GM19397 (cell line): Measurements from ENCODE around the gene LYPLAL1.

Experiments used
- ATAC-seq: cut with Tn5 transposase; IDR thresholded peaks from one replicate; pipeline ENCODE4 v1.9.1; 2021; ENCODE audit warnings: mild to moderate bottlenecking, moderate library complexity; ENCODE audit not compliant: unreplicated experiment

LYPLAL1 gene

GRCh38 chr1:219173758-219174459 lies at the start of gene LYPLAL1:
TSS of gene LYPLAL1 (plus strand) at chr1:219173878. CDS start at chr1:219173891, 13 bp downstream.
- peak; percentile 72 for ATAC-seq

- no peak for ATAC-seq
Measured at GRCh38 chr1:219124163-219124562, 49.5 kb upstream of the LYPLAL1 start.

- ATAC-seq: no peak
Measured at GRCh38 chr1:219125342-219125741, 48.3 kb upstream of the LYPLAL1 start.

GRCh38 chr1:219126377-219126776 lies 47.3 kb upstream of the LYPLAL1 start:
- no peak for ATAC-seq

GRCh38 chr1:219128957-219129356 lies 44.7 kb upstream of the LYPLAL1 start:
- ATAC-seq: no peak

GRCh38 chr1:219130366-219130935 lies 43.2 kb upstream of the LYPLAL1 start:
- ATAC-seq: no peak

- ATAC-seq: no peak
Measured at GRCh38 chr1:219132939-219133338, 40.7 kb upstream of the LYPLAL1 start.

GRCh38 chr1:219138747-219139146 lies 34.9 kb upstream of the LYPLAL1 start:
- ATAC-seq: no peak

GRCh38 chr1:219140303-219140877 lies 33.3 kb upstream of the LYPLAL1 start:
- ATAC-seq: no peak

GRCh38 chr1:219143735-219144134 lies 29.9 kb upstream of the LYPLAL1 start:
- ATAC-seq: no peak

GRCh38 chr1:219144658-219145315 lies 28.9 kb upstream of the LYPLAL1 start:
- ATAC-seq: no peak

- no peak for ATAC-seq
Measured at GRCh38 chr1:219147571-219148019, 26.1 kb upstream of the LYPLAL1 start.

- ATAC-seq: no peak
Measured at GRCh38 chr1:219149009-219149577, 24.6 kb upstream of the LYPLAL1 start.

- ATAC-seq: no peak
Measured at GRCh38 chr1:219149953-219150352, 23.7 kb upstream of the LYPLAL1 start.

- no peak for ATAC-seq
Measured at GRCh38 chr1:219150913-219151312, 22.8 kb upstream of the LYPLAL1 start.

GRCh38 chr1:219151467-219151866 lies 22.2 kb upstream of the LYPLAL1 start:
- no peak for ATAC-seq

GRCh38 chr1:219152751-219153150 lies 20.9 kb upstream of the LYPLAL1 start:
- no peak for ATAC-seq

- no peak for ATAC-seq
Measured at GRCh38 chr1:219153723-219154122, 20.0 kb upstream of the LYPLAL1 start.

- ATAC-seq: no peak
Measured at GRCh38 chr1:219155135-219155534, 18.5 kb upstream of the LYPLAL1 start.

GRCh38 chr1:219159946-219160645 lies 13.6 kb upstream of the LYPLAL1 start:
- ATAC-seq: peak; percentile 80

- no peak for ATAC-seq
Measured at GRCh38 chr1:219160967-219161366, 12.7 kb upstream of the LYPLAL1 start.
